GM12864 (cell line): ENCODE measurements around the gene ASB13.

ENCODE experiments used
- DNase-seq: peaks from one replicate; pipeline ENCODE4 v3.0.0-alpha.2; 2011; ENCODE audit warnings: low read depth
- H3K4me3 ChIP-seq: 2 replicates; pipeline ENCODE4 v1.5.1; 2011; ENCODE audit warnings: mild to moderate bottlenecking, low read depth, low read length, control low read depth
- TF ChIP-seq, protein P1 (sequence below): IDR thresholded peaks from 2 replicates; pipeline ENCODE4 v1.5.1; 2011; ENCODE audit warnings: low read depth, mild to moderate bottlenecking, moderate library complexity, low read length, control low read depth, inconsistent platforms; ENCODE audit errors: missing control alignments

Gene ASB13

GRCh38 chr10:5607594-5607993 lies 58.8 kb downstream of the ASB13 start:
- H3K4me3 ChIP-seq, result no peak overlapping the region
- DNase-seq, result no peak
- TF ChIP-seq, protein P1, sequence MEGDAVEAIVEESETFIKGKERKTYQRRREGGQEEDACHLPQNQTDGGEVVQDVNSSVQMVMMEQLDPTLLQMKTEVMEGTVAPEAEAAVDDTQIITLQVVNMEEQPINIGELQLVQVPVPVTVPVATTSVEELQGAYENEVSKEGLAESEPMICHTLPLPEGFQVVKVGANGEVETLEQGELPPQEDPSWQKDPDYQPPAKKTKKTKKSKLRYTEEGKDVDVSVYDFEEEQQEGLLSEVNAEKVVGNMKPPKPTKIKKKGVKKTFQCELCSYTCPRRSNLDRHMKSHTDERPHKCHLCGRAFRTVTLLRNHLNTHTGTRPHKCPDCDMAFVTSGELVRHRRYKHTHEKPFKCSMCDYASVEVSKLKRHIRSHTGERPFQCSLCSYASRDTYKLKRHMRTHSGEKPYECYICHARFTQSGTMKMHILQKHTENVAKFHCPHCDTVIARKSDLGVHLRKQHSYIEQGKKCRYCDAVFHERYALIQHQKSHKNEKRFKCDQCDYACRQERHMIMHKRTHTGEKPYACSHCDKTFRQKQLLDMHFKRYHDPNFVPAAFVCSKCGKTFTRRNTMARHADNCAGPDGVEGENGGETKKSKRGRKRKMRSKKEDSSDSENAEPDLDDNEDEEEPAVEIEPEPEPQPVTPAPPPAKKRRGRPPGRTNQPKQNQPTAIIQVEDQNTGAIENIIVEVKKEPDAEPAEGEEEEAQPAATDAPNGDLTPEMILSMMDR, result no peak

DNA sequence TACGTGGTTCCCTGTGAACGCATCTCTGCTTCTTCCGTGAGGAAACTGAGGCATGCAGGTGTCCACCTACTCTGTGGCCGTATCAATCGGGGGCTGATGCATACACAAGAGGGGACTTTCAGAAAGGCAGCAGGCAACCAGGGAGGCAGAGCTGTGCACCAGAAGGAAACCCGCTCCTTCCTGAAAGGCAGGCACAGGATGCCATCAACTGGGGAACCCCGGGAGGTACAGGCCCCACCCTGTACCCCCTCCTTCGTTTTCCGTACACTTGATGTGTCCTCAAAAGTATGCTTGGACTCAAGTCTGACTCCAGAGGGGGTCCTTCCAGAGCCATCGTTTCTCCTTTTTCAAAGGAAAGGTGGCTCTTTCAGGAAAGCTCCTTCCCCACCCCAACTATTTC lies 59.5 kb downstream of the ASB13 start:
- H3K4me3 ChIP-seq, result no peak overlapping the region
- DNase-seq, result no peak
- TF ChIP-seq, protein P1, result no peak

GRCh38 chr10:5606321-5606720 lies 60.1 kb downstream of the ASB13 start:
- H3K4me3 ChIP-seq, result no peak overlapping the region
- DNase-seq, result no peak
- TF ChIP-seq, protein P1, result no peak

GRCh38 chr10:5604961-5605360 lies 61.4 kb downstream of the ASB13 start:
- H3K4me3 ChIP-seq, result no peak overlapping the region
- TF ChIP-seq, protein P1, result no peak
- DNase-seq, result no peak

DNA sequence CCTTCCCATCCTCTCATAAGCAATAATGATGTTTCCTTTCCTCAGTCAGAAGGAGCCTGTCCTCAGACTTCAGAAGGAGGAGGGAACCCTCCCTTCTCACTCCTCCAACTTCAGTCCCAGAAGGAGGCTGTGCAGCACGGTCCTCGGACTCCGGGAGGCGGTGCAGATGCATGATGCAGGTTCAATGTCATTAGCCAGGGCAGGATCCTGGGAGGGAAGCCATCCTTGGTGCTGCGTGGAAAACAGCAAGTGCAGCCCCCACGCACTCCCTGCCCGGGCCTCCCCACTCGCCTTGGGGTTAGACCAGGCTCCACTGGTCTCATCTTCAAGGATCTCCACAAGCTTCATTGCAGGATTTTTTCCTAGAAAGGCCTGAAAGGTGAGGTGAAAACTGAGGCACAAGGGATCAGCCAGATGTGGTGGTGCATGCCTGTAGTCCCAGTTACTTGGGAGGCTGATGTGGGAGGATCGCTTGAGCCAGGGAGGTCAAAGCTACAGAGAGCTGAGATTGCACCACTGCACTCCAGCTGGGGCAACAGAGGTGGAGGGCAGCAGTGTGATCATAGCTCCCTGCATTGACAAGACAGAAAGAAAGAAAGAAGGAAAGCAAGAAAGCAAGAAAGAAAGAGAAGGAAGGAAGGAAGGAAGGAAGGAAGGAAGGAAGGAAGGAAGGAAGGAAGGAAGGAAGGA lies 62.0 kb downstream of the ASB13 start:
- no peak overlapping the region for H3K4me3 ChIP-seq
- TF ChIP-seq, protein P1, result no peak

DNA sequence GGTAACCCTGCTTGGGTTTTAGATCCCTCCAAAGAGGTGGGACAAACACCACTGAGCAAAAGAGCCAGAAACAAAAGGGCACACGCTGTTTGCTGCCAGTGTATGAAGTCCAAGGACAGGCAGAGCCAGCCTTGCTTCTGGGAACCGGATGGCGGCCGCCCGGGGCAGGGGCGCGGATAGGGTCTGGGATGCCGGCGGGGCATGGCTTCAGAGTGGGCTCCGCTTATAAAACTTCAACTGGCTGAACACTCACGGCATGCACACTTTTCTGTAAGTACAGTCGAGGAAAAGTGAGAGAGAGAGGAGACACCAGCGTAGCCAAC lies 62.6 kb downstream of the ASB13 start:
- no peak overlapping the region for H3K4me3 ChIP-seq
- TF ChIP-seq, protein P1, result no peak
- DNase-seq, result no peak

More for the DNA sequence above, 62.0 kb downstream of the ASB13 start:
- DNase-seq, result no peak

- DNase-seq, result no peak
- H3K4me3 ChIP-seq, result no peak overlapping the region
- TF ChIP-seq, protein P1, result no peak
Measured at GRCh38 chr10:5603091-5603847, 63.1 kb downstream of the ASB13 start.
